Measurements from ENCODE around the gene MCL1.

MCL1 gene

GRCh38 chr1:150553392-150554085 lies 25.9 kb downstream of the MCL1 start:
- Mint-ChIP-seq H3K36me3 (no peaks in the 10 kb centered on the region), H3K4me3 (no peak overlapping the region), H3K9me3 (no peaks in the 10 kb centered on the region), H3K27ac (no peak overlapping the region), H3K4me1 (peaks cover 32% of the 10 kb centered on the region), H3K27me3 (peaks cover 48% of the 10 kb centered on the region)
- DNase-seq, result no peak
- CTCF ChIA-PET, result no interaction called here

GRCh38 chr1:150552911-150553289 lies 26.5 kb downstream of the MCL1 start:
- no peak for DNase-seq
- H3K27me3 Mint-ChIP-seq, result peaks cover 50% of the 10 kb centered on the region
- no peak overlapping the region for H3K27ac Mint-ChIP-seq
- peaks cover 35% of the 10 kb centered on the region for H3K4me1 Mint-ChIP-seq
- CTCF ChIA-PET, result no interaction called here
- H3K36me3 Mint-ChIP-seq, result no peaks in the 10 kb centered on the region
- H3K9me3 Mint-ChIP-seq, result no peaks in the 10 kb centered on the region
- H3K4me3 Mint-ChIP-seq, result no peak overlapping the region

DNA sequence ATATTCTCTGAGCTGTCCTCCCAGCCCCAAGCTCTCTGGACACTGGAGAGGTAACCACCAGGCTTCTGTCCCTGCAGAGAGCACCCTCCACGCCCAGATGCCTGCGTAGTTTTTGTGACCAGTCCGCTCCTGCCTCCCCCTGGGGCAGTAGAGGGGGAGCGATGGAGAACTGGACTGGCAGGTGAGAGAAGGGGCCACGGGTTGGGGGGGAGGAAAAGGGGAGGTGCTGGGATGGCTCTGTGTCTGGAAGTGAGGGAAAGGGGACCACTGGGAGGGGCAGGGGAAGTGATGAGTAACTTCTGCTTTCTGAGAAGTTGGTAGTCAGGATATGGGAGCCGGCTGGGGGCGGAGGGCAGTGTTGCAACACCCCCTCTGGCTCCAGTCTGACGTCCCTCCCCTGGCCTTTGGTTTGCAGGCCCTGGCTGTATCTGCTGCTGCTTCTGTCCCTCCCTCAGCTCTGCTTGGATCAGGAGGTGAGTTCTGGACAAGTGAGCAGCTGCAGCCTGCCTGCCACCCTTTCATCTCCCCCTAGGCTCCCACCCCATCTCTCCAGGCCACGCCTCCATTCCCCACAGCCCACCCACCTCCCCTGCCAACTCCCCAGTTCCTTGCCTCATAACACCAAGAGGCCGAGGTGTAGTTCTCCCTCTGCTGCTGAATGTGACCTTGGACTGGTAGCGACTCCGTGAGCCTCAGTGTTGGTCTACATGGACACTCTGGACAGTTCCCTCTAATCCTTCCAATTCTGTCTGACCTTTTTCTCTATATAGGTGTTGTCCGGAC lies 27.1 kb downstream of the MCL1 start:
- no peak overlapping the region for H3K4me3 Mint-ChIP-seq
- peaks cover 50% of the 10 kb centered on the region for H3K27me3 Mint-ChIP-seq
- H3K27ac Mint-ChIP-seq, result no peak overlapping the region
- DNase-seq, result peak; percentile 48
- H3K9me3 Mint-ChIP-seq, result no peaks in the 10 kb centered on the region
- CTCF ChIA-PET, result interaction anchor here (0.9 to 1.9 kb wide), 2 partner anchors 8 to 24 kb away, joined by 3 to 12 read pairs; no protein-coding TSS in a partner anchor
- no peaks in the 10 kb centered on the region for H3K36me3 Mint-ChIP-seq
- peaks cover 35% of the 10 kb centered on the region for H3K4me1 Mint-ChIP-seq

- CTCF ChIA-PET, result interaction anchor here (0.9 to 1.9 kb wide), 3 partner anchors 9 to 27 kb away, joined by 3 to 12 read pairs (median 4); partner anchors contain the start of gene MCL1
- no peak overlapping the region for H3K27ac Mint-ChIP-seq
- no peak overlapping the region for H3K4me3 Mint-ChIP-seq
Measured at GRCh38 chr1:150551784-150552127, 27.7 kb downstream of the MCL1 start.

GRCh38 chr1:150551051-150551783 lies 28.2 kb downstream of the MCL1 start:
- H3K27ac Mint-ChIP-seq, result peak overlapping the region; percentile 25
- H3K36me3 Mint-ChIP-seq, result no peaks in the 10 kb centered on the region
- peaks cover 61% of the 10 kb centered on the region for H3K27me3 Mint-ChIP-seq
- DNase-seq, result peak; percentile 39
- H3K4me1 Mint-ChIP-seq, result peaks cover 35% of the 10 kb centered on the region
- CTCF ChIA-PET, result interaction anchor here (0.9 to 1.9 kb wide), 4 partner anchors 10 to 28 kb away, joined by 3 to 12 read pairs (median 4); partner anchors contain the start of gene MCL1
- no peaks in the 10 kb centered on the region for H3K9me3 Mint-ChIP-seq
- no peak overlapping the region for H3K4me3 Mint-ChIP-seq

More at GRCh38 chr1:150551784-150552127, 27.7 kb downstream of the MCL1 start:
- H3K4me1 Mint-ChIP-seq, result peaks cover 35% of the 10 kb centered on the region
- peaks cover 56% of the 10 kb centered on the region for H3K27me3 Mint-ChIP-seq
- no peaks in the 10 kb centered on the region for H3K36me3 Mint-ChIP-seq
- no peaks in the 10 kb centered on the region for H3K9me3 Mint-ChIP-seq
- no peak for DNase-seq

- Mint-ChIP-seq H3K27me3 (peaks cover 68% of the 10 kb centered on the region), H3K4me1 (peaks cover 35% of the 10 kb centered on the region), H3K4me3 (no peak overlapping the region), H3K36me3 (no peaks in the 10 kb centered on the region), H3K9me3 (no peaks in the 10 kb centered on the region), H3K27ac (no peak overlapping the region)
- no peak for DNase-seq
- CTCF ChIA-PET, result interaction anchor here (1.2 to 1.9 kb wide), 3 partner anchors 10 to 29 kb away, joined by 4 to 12 read pairs (median 4); partner anchors contain the start of gene MCL1
Measured at GRCh38 chr1:150550222-150551050, 29.0 kb downstream of the MCL1 start.

DNA sequence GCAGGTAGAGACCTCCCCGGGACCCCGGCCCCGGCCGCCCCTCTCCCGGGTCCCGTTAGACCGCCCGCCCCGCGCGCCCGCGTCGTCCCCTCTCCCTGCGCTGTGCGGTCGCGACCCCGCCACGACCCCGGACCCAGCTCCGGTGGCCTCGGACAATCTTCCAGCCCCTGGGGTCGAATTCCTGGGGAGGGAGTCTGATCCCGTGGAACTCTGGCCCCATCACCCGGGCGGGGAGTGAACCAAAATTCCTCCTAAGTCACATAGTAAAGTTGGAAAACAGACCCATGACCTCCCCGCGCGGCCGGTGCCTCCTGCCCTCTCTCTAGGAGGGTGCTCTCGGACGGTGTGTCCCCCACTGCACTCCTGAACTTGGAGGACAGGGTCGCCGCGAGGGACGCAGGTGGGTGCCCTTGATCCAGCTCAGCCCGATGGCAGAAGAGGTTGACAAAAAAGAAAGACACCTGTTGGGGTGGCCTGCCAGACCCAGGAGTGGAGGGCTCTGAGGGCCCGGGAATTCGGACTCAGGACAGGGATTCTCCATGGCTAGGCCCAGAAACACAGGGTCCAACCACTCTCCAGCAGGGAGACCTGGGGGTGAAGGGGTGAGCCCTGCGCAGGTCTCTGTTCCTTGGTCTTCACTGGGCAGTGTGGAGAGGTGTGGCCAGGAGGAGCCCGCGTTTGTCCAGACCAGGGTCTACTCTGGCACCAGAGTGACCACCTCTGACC lies 29.8 kb downstream of the MCL1 start:
- H3K27me3 Mint-ChIP-seq, result peaks cover 74% of the 10 kb centered on the region
- H3K9me3 Mint-ChIP-seq, result no peaks in the 10 kb centered on the region
- H3K4me3 Mint-ChIP-seq, result peak overlapping the region; percentile 74
- no peak overlapping the region for H3K27ac Mint-ChIP-seq
- H3K4me1 Mint-ChIP-seq, result peaks cover 35% of the 10 kb centered on the region
- CTCF ChIA-PET, result no interaction called here
- no peaks in the 10 kb centered on the region for H3K36me3 Mint-ChIP-seq
- no peak for DNase-seq

GRCh38 chr1:150548632-150549495 lies 30.5 kb downstream of the MCL1 start, which contains the start of gene ADAMTSL4:
Gene ADAMTSL4, plus strand, starts transcription at chr1:150549408. Its CDS starts 2,881 bp downstream, at chr1:150552289.
- Mint-ChIP-seq H3K4me3 (peak within 1 kb of the TSS; percentile 74), H3K9me3 (no peaks in the 10 kb centered on the region), H3K4me1 (peaks cover 35% of the 10 kb centered on the region), H3K27ac (no peak within 1 kb of the TSS), H3K27me3 (peaks cover 78% of the 10 kb centered on the region), H3K36me3 (no peaks in the 10 kb centered on the region)
- CTCF ChIA-PET, result interaction anchor here (0.6 to 1.2 kb wide), 3 partner anchors 12 to 432 kb away, joined by 3 to 6 read pairs (median 3); partner anchors contain the start of gene MCL1
- peak; percentile 58 for DNase-seq

DNA sequence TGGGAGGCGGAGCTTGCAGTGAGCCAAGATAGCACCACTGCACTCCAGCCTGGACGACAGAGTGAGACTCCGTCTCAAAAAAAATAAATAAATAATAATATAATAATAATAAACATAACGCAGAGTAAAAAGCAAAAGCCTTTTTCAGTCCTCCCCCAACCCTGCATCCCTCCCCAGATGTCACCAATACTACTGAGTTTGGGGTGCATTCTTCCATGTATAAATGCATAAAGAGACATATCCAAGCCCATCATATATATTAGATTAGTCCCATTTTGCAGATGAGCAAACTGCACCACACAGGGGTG lies 31.1 kb downstream of the MCL1 start:
- Mint-ChIP-seq H3K4me1 (peaks cover 35% of the 10 kb centered on the region), H3K27me3 (peaks cover 79% of the 10 kb centered on the region), H3K4me3 (peak overlapping the region; percentile 72), H3K36me3 (no peaks in the 10 kb centered on the region), H3K27ac (no peak overlapping the region), H3K9me3 (no peaks in the 10 kb centered on the region)
- CTCF ChIA-PET, result interaction anchor here (0.6 to 1.4 kb wide), 5 partner anchors 12 to 432 kb away, joined by 3 to 6 read pairs (median 3); partner anchors contain the start of gene MCL1
- DNase-seq, result no peak

DNA sequence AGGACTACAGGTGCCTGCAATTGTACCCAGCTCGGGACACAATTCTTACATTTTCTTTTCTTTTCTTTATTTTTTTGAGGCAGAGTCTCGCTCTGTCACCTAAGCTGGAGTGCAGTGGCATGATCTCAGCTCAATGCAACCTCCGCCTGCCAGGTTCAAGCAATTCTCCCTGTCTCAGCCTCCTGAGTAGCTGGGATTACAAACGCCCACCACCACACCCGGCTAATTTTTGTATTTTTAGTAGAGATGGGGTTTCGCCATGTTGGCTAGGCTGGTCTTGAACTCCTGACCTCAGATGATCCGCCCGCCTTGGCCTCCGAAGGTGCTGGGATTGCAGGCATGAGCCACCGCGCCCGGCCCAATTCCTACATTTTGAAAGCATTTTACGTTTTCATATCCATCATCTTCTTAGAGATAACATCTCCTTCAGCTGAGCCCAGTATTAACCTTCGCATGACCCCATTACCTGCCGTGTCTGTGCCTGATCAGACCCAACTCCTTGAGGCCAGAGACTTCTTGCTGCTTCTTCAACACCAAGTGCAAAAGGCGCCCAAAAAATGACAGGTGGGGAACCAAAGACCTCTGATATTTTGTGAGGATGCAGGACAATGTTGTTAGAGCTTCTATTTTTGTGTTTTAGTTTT lies 33.0 kb downstream of the MCL1 start:
- Mint-ChIP-seq H3K36me3 (no peaks in the 10 kb centered on the region), H3K4me1 (peaks cover 21% of the 10 kb centered on the region), H3K4me3 (no peak overlapping the region), H3K27ac (no peak overlapping the region), H3K9me3 (no peaks in the 10 kb centered on the region), H3K27me3 (peaks cover 69% of the 10 kb centered on the region)
- CTCF ChIA-PET, result interaction anchor here (1.3 kb wide), 1 partner anchor 14 kb away, joined by 4 read pairs; no protein-coding TSS in a partner anchor
- no peak for DNase-seq

GRCh38 chr1:150545486-150546032 lies 33.9 kb downstream of the MCL1 start:
- H3K36me3 Mint-ChIP-seq, result no peaks in the 10 kb centered on the region
- no peak overlapping the region for H3K4me3 Mint-ChIP-seq
- peaks cover 12% of the 10 kb centered on the region for H3K4me1 Mint-ChIP-seq
- H3K27ac Mint-ChIP-seq, result no peak overlapping the region
- DNase-seq, result no peak
- H3K27me3 Mint-ChIP-seq, result peaks cover 64% of the 10 kb centered on the region
- CTCF ChIA-PET, result interaction anchor here (1.3 kb wide), 1 partner anchor 13 kb away, joined by 4 read pairs; no protein-coding TSS in a partner anchor
- H3K9me3 Mint-ChIP-seq, result no peaks in the 10 kb centered on the region

All from activated naive CD4-positive, alpha-beta T cell treated with anti-CD3 and anti-CD28 coated beads, Interleukin-2, amount 10 ng/mL, durations not matched to agents 7 days and 5 days (primary cell).